Left ventricle myocardium inferior (tissue), 1 donor: Measurements from ENCODE around the gene MTMR8. TPM values are rescaled to one million over a fixed set of nuclear protein-coding genes. Genes with fewer than 3 reads are reported as not detected.
"Not testable (repeated sequence)": the region's sequence is repeated elsewhere in the genome, so short reads cannot be mapped to it uniquely, and the experiment has no call there.

ENCODE experiments used
- DNase-seq: peaks from one replicate; pipeline ENCODE4 v3.0.0-alpha.2; 2020
- H3K27ac ChIP-seq: fragments of 200-600 bp; replicated peaks from 2 replicates; pipeline ENCODE4 v1.8.0; 2021
- H3K27me3 ChIP-seq: fragments of 200-600 bp; 2 replicates; pipeline ENCODE4 v1.8.0; 2021; ENCODE audit warnings: low read depth
- H3K36me3 ChIP-seq: fragments of 200-600 bp; 2 replicates; pipeline ENCODE4 v1.8.0; 2021
- H3K4me1 ChIP-seq: fragments of 200-600 bp; 2 replicates; pipeline ENCODE4 v1.8.0; 2021
- H3K4me3 ChIP-seq: fragments of 200-600 bp; 2 replicates; pipeline ENCODE4 v1.8.0; 2021; ENCODE audit warnings: mild to moderate bottlenecking, moderate library complexity
- H3K9me3 ChIP-seq: fragments of 200-600 bp; replicated peaks from 2 replicates; pipeline ENCODE4 v1.8.0; 2021
- intact Hi-C: fragments of 100-400 bp; cut with micrococcal nuclease; formaldehyde crosslinking; loops from one replicate; pipeline ENCODE4 v1.11.0; 2022
- total RNA-seq: library from RNA; stranded (reverse); fragmentation: NEBNext Ultra II Directional; extraction: Animal tissue kit (Norgen Biotek cat#: 25700); gene quantifications from one replicate; pipeline ENCODE4 v1.2.1, GENCODE V29; 2021
- TF ChIP-seq, protein P1 (sequence below): fragments of 200-600 bp; IDR thresholded peaks from 2 replicates; pipeline ENCODE4 v1.8.0; 2021; ENCODE audit warnings: antibody characterized with exemption, mild to moderate bottlenecking, borderline replicate concordance
- donor health status: DM: no; HTN: yes; CAD: no; lungs with severe emphysema.

Gene MTMR8
- total RNA-seq, 1 donor from 2014 or later: 0.44 TPM

DNA sequence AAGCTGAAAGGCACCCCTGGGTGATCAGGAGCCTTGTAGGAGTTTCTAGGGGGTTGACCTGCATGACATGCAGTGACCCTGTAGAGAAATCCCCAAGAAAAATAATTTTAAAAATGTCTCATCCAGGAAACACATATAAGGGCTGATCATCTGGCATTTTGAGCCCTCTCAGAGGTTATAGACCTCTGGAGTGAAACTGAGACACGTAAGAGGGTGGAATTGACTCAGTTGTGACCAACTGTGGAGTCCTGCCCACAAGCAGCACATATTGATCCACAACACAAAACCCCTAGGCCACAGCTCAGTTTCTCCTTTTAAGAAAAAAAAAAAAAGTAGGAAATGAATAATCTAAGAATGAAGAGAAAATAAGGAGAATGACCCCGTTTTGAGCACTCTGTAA is 32.5 kb upstream of the MTMR8 start:
- Histone ChIP-seq H3K27ac (no peak overlapping the region), H3K4me3 (no peak overlapping the region), H3K36me3 (no peaks in the 10 kb centered on the region), H3K9me3 (no peaks in the 10 kb centered on the region), H3K27me3 (no peaks in the 10 kb centered on the region), H3K4me1 (no peaks in the 10 kb centered on the region)
- TF ChIP-seq, protein P1, sequence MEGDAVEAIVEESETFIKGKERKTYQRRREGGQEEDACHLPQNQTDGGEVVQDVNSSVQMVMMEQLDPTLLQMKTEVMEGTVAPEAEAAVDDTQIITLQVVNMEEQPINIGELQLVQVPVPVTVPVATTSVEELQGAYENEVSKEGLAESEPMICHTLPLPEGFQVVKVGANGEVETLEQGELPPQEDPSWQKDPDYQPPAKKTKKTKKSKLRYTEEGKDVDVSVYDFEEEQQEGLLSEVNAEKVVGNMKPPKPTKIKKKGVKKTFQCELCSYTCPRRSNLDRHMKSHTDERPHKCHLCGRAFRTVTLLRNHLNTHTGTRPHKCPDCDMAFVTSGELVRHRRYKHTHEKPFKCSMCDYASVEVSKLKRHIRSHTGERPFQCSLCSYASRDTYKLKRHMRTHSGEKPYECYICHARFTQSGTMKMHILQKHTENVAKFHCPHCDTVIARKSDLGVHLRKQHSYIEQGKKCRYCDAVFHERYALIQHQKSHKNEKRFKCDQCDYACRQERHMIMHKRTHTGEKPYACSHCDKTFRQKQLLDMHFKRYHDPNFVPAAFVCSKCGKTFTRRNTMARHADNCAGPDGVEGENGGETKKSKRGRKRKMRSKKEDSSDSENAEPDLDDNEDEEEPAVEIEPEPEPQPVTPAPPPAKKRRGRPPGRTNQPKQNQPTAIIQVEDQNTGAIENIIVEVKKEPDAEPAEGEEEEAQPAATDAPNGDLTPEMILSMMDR: no peak
- no peak for DNase-seq
- intact Hi-C loops: no loop called here

DNA sequence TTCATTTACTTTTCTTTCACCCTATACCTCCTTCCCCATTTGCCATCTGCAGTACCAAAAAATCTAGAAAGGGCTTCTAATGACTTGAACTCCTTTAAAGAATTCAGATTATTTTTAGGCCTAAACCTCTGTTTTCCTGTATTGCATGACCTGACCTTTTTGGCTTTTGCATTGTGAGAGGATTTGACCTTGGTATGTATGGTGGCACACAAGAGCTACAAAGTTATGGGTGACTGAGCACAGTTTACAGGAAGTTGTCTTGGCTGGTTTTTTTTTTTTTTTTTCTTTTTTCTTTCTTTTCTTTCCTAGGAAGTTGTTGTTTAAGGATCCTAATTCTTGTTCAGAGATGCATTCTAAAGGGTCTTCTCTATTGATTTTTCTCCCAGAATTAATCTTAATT is 32.0 kb upstream of the MTMR8 start:
- Histone ChIP-seq H3K4me3 (no peak overlapping the region), H3K27ac (no peak overlapping the region), H3K27me3 (no peaks in the 10 kb centered on the region), H3K36me3 (no peaks in the 10 kb centered on the region), H3K9me3 (no peaks in the 10 kb centered on the region), H3K4me1 (no peaks in the 10 kb centered on the region)
- TF ChIP-seq, protein P1: no peak
- DNase-seq: no peak
- intact Hi-C loops: no loop called here

DNA sequence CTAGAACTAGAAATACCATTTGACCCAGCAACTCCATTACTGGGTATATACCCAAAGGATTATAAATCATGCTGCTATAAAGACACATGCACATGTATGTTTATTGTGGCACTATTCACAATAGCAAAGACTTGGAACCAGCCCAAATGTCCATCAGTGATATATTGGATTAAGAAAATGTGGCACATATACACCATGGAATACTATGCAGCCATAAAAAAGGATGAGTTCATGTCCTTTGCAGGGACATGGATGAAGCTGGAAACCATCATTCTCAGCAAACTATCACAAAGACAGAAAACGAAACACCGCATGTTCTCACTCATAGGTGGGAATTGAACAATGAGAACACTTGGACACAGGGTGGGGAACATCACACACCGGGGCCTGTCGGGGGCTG is 14.5 kb upstream of the MTMR8 start:
- H3K9me3 ChIP-seq, H3K4me3 ChIP-seq, intact Hi-C loops, DNase-seq, H3K36me3 ChIP-seq, H3K4me1 ChIP-seq, H3K27ac ChIP-seq, H3K27me3 ChIP-seq: not testable (repeated sequence)

DNA sequence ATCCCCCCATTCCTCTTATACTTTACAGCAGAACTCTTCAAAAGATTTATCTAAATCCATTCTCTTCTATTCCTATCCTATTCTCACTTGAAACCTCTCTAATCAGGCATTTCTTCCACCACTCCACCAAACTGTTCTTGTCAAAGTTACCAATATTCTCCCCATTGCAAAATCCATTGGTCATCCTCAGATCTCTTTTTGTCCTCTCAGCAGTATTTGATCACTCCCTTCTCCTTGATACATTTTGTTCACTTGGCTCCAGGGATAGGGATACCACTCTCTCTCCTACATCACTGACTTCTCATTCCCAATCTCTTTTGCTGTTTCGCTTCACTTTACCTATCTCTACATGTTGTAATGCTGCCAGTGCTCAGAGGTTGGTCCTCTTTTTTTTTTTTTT is 2.8 kb upstream of the MTMR8 start:
- no peak overlapping the region for H3K27ac ChIP-seq
- H3K4me1 ChIP-seq: no peaks in the 10 kb centered on the region
- no peaks in the 10 kb centered on the region for H3K27me3 ChIP-seq
- DNase-seq: no peak
- H3K4me3 ChIP-seq: no peak overlapping the region
- intact Hi-C loops: no loop called here
- TF ChIP-seq, protein P1: no peak
- no peaks in the 10 kb centered on the region for H3K36me3 ChIP-seq
- no peaks in the 10 kb centered on the region for H3K9me3 ChIP-seq

DNA sequence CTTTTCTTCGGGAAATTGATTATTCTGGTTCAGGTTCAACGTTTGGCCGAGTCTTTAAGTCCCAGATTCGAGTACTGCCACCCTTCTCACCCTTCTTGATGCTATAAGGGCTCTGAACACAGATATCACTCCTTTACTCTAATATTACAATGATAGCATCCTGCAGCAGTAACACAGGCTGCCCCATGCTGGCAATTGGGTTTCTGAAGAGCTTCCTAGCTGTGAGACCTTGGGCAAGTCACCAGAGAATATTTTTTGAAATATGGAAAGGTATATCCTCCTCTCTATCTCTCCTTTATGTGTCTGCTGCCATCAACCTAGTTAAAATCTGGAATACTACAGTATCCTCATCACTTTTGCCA is 297 bp upstream of the MTMR8 start:
- Histone ChIP-seq H3K9me3 (no peaks in the 10 kb centered on the region), H3K36me3 (no peaks in the 10 kb centered on the region), H3K27ac (no peak overlapping the region), H3K27me3 (no peaks in the 10 kb centered on the region), H3K4me1 (no peaks in the 10 kb centered on the region), H3K4me3 (peak overlapping the region; percentile 72)
- no peak for DNase-seq
- intact Hi-C loops: no loop called here
- TF ChIP-seq, protein P1: no peak

DNA sequence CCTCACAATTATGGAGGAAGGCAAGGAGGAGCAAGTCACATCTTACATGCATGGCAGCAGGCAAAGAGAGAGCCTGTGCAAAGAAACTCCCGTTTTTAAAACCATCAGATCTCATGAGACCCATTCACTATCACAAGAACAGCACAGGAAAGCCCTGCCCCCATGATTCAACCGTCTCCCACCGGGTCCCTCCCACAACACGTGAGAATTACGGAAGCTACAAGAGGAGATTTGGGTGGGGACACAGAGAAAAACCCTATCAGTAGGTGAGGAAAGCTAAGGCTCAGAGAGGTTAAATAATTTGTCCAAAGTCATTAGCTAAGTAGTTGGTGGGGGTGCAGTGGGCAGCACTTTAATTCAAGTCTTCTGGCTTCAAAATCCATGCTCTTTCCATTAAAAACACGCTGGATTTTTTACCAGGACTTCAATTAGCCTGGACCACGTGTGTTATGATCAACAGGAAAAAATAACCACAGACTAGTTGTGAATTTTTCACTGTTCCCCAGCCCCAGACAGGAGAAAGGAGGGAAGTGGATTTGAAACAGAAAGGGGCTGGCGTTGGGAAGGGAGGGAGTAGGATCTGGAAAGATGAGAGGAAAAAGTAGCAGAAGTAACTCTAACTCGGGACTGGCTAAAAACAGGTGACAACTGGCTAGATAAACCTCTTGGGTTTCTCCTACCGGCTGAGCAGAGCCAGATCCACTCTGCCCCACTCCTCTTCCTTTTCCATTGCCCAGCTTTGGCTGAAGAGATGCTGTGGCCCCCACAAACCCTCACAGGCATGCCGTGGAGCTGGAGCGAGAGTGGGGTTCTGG is 986 bp downstream of the MTMR8 start:
- peak overlapping the region; percentile 72 for H3K4me3 ChIP-seq
- intact Hi-C loops: no loop called here
- no peaks in the 10 kb centered on the region for H3K4me1 ChIP-seq
- H3K36me3 ChIP-seq: no peaks in the 10 kb centered on the region
- H3K27ac ChIP-seq: no peak overlapping the region
- no peaks in the 10 kb centered on the region for H3K9me3 ChIP-seq
- TF ChIP-seq, protein P1: no peak
- no peaks in the 10 kb centered on the region for H3K27me3 ChIP-seq
- no peak for DNase-seq
